Left ventricle myocardium superior (tissue), 1 donor: ENCODE measurements around the gene CLDND1. TPM values are rescaled to one million over a fixed set of nuclear protein-coding genes. Genes with fewer than 3 reads are reported as not detected.

ENCODE experiments used
- ATAC-seq: fragments of 200-7000 bp; cut with Tn5 transposase; one replicate; pipeline ENCODE4 v1.9.1; 2020; ENCODE audit warnings: mild to moderate bottlenecking, moderate library complexity
- DNase-seq: peaks from one replicate; pipeline ENCODE4 v3.0.0-alpha.2; 2020
- intact Hi-C: fragments of 100-400 bp; cut with micrococcal nuclease; formaldehyde crosslinking; loops from one replicate; pipeline ENCODE4 v1.11.0; 2022
- total RNA-seq: library from RNA; stranded (reverse); fragmentation: NEBNext Ultra II Directional; extraction: Animal tissue kit (Norgen Biotek cat#: 25700); gene quantifications from one replicate; pipeline ENCODE4 v1.2.1, GENCODE V29; 2021
- donor health status: DM: no; HTN: yes; CAD: no; lungs with severe emphysema.

Gene CLDND1
- total RNA-seq, 1 donor from 2014 or later, result 75.6 TPM

DNA sequence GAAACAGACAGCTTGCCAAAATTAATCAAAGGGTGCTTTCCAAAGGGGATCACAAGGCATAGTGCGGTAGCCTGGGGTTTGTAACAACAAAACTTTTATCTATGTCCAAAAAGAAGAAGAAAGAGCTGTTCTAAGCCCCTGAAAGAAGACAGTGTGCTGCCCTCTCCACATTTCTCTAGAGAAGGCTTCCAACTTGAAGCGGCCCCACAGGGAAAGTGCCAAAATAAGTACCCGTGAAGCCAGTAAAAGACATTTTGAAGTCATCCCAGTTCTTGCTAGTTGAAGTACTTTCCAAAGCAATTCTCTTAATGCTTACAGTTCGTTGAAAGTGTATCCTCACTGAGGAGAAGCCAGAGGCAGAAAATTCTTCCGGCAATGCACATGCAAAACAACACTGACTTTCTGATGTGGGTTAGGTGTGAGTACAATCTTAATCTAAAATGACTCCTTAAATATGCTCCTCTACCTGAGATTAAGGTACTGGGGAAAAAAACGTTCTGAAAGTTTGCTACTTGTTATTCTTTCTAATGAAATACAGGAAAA is 30.4 kb upstream of the CLDND1 start:
- intact Hi-C loops, result no loop called here
- no peak for ATAC-seq
- DNase-seq, result no peak

DNA sequence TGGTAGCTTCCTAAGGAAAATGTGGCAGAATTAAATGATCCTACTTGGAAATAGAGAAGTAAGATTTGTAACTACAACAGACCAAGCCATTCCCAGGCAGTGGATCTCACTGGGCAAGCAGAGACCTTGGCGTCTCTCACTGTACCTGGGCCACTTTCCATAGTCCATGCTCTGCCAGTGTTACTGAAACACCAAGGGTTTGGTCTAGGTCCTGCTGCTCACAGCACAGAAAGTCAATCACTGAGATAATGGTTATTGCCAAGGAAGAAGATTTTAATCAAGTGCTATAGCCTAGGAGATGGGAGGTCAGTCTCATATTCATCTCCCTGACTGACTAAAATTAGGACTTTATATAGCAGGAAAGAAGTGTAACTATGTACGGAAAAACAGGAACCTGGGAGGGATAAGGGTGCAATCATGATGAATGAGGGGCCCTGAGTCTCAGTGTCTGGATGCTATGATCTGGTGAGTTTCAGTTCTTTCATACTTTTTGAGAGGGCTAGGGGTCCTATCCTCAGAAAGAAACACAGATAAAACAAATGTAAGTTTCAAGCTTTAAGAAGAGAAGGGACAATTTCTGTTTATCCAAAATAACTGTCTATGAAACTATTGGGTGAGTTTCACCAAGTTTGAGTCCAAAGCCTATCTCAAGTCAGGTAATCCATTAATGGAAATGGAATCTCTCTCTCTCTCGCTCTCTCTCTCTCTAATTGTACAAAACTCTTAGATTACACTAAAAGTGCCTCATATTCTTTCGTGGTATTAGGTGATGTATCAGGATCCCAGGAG is 29.7 kb upstream of the CLDND1 start:
- DNase-seq (no peak), ATAC-seq (no peak)
- intact Hi-C loops, result no loop called here

DNA sequence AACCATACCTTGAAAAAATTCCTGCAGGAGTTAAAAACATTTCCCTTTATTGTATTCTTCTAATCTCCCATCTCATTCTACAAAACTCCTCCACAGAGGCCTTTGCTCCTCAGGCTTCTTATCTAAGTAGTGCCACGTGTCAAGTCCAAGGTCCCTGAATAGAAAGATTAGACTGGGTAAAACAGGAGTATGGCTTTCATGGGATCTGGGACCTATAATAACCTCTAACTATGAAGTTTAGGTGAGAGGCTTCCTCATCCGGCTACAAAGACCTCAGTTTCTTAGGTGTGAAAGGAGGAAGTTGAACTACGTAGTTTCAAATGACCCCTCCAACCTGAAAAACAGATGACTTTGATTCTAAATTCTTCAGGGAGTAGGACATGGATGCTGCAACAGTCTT is 29.1 kb upstream of the CLDND1 start:
- intact Hi-C loops, result no loop called here
- DNase-seq (no peak), ATAC-seq (no peak)

GRCh38 chr3:98551236-98551635 is 28.5 kb upstream of the CLDND1 start:
- intact Hi-C loops, result no loop called here
- no peak for DNase-seq
- ATAC-seq, result no peak

DNA sequence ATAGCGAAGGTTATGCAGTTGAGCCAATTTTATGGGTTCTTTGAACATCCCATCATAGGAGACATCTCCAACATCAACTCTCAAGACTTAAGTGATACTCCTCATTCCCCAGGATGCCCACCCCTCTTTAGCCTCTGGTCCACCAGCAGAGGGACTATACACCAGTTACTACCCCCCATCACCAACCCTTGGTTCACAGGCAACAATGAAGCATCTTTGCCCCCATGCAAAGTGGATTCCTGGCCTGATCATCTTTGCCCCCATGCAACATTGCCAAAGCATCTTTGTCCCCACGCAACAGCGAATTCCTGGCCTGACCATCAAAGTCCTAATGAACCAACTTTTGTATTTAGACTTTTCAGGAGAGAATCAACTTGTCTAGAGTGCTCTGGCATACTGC is 28.1 kb upstream of the CLDND1 start:
- intact Hi-C loops, result no loop called here
- DNase-seq, result no peak
- ATAC-seq, result no peak

- DNase-seq (no peak), ATAC-seq (no peak)
- intact Hi-C loops, result no loop called here
These were observed 25.8 kb upstream of the CLDND1 start for GRCh38 chr3:98548544-98548943.

GRCh38 chr3:98545940-98546339 is 23.2 kb upstream of the CLDND1 start:
- ATAC-seq, result no peak
- intact Hi-C loops, result no loop called here
- DNase-seq, result no peak

- ATAC-seq, result no peak
- intact Hi-C loops, result no loop called here
- no peak for DNase-seq
These were observed 19.9 kb upstream of the CLDND1 start for GRCh38 chr3:98542623-98543022.

GRCh38 chr3:98541695-98542094 is 19.0 kb upstream of the CLDND1 start:
- ATAC-seq (no peak), DNase-seq (no peak)
- intact Hi-C loops, result no loop called here

DNA sequence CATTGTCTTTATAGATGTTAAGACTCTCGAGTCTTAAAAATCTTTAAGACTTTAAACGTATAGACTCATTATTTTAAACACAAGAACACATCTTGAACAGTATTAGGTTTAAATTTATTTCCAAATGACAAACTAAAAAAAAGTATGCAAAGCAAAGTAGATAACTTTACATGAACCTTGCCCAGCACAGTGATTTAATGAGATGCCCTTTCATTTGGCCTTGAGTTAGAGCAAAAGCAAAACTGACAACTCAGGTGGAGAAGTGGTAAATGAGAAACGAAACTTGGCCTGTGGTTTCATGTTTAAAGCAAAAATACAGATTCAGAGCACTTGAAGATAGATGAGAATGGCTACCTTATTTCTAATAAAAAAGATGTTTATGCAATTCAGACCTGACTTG is 17.6 kb upstream of the CLDND1 start:
- intact Hi-C loops, result no loop called here
- ATAC-seq (no peak), DNase-seq (no peak)

- ATAC-seq (no peak), DNase-seq (no peak)
- intact Hi-C loops, result no loop called here
These were observed 13.8 kb upstream of the CLDND1 start for GRCh38 chr3:98536456-98537017.

- no peak for DNase-seq
These were observed 12.0 kb upstream of the CLDND1 start for GRCh38 chr3:98534734-98535133.

DNA sequence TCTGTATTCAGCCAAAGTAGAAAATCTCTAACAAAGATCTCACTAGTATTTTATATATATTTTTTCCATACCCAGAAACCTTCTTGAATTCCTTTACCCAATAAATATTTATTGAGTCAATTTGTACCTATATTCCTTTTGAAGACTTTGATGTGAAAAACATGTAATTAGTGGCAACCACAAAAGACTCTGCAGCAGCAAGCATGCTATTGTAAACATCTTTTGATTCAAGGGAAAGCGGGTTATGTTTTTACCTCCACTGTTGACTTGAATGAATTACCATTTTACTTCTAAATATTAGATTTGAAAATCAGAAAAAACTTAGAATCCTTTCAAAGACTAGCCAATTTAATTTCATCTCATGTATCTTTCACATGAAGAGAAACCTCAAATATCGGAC is 11.5 kb upstream of the CLDND1 start:
- intact Hi-C loops, result no loop called here
- no peak for DNase-seq
- ATAC-seq, result no peak

More at GRCh38 chr3:98534734-98535133, 12.0 kb upstream of the CLDND1 start:
- intact Hi-C loops, result no loop called here
- no peak for ATAC-seq

DNA sequence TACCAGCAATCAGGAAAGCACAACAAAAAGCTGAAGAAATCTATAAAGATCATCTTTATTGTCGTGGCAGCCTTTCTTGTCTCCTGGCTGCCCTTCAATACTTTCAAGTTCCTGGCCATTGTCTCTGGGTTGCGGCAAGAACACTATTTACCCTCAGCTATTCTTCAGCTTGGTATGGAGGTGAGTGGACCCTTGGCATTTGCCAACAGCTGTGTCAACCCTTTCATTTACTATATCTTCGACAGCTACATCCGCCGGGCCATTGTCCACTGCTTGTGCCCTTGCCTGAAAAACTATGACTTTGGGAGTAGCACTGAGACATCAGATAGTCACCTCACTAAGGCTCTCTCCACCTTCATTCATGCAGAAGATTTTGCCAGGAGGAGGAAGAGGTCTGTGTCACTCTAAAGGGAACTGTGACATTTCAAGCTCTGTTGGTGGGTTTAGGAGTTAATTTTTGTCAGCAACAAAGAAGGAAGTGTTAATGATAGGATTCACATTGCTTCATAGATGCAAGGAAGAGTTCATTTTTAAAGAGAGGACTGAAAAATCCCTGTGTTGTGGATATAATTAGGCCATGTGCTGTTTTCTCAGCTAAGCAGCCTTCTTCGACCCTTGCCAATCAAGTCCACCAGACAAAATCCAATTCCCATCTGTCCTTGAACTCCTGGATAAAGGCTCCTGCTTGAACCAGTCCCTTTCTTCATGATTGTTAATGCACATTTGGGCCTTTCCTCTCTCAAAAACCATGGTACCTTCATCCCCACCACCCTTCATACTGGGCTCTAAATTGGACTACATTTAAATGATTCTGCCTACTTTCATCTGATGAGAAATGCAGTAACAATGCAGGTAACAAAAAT is 10.2 kb upstream of the CLDND1 start:
- intact Hi-C loops, result no loop called here
- DNase-seq (no peak), ATAC-seq (no peak)

DNA sequence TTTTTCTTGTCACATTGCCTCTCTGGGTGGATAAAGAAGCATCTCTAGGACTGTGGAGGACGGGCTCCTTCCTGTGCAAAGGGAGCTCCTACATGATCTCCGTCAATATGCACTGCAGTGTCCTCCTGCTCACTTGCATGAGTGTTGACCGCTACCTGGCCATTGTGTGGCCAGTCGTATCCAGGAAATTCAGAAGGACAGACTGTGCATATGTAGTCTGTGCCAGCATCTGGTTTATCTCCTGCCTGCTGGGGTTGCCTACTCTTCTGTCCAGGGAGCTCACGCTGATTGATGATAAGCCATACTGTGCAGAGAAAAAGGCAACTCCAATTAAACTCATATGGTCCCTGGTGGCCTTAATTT is 9.6 kb upstream of the CLDND1 start:
- DNase-seq (no peak), ATAC-seq (no peak)
- intact Hi-C loops, result no loop called here

- no peak for ATAC-seq
- intact Hi-C loops, result no loop called here
These were observed 9.0 kb upstream of the CLDND1 start, which contains the start of gene GPR15 for GRCh38 chr3:98531622-98532274. GPR15 (plus strand) TSS chr3:98531978; CDS start chr3:98532034, 56 bp downstream.

DNA sequence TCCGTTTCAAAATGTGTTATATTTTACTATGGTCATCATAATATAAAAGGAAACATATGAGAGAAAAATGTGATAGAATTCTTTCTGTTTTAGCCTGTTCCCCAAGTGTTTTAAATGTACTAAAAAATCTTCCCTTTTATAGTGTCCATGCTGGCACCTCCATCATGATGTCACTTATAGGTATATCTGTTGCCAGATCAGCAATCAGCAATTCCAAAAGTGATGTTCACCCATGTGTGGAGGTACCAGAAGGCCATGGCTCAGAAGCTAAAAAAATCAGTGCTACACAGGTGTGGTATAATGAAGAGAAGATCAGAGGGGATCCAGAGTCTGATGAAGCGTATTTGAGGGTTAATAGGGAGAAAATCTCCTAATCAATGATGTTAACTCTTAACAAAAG is 8.0 kb upstream of the CLDND1 start:
- intact Hi-C loops, result no loop called here
- ATAC-seq (no peak), DNase-seq (no peak)

More at GRCh38 chr3:98531622-98532274, 9.0 kb upstream of the CLDND1 start, which contains the start of gene GPR15:
- DNase-seq, result no peak

DNA sequence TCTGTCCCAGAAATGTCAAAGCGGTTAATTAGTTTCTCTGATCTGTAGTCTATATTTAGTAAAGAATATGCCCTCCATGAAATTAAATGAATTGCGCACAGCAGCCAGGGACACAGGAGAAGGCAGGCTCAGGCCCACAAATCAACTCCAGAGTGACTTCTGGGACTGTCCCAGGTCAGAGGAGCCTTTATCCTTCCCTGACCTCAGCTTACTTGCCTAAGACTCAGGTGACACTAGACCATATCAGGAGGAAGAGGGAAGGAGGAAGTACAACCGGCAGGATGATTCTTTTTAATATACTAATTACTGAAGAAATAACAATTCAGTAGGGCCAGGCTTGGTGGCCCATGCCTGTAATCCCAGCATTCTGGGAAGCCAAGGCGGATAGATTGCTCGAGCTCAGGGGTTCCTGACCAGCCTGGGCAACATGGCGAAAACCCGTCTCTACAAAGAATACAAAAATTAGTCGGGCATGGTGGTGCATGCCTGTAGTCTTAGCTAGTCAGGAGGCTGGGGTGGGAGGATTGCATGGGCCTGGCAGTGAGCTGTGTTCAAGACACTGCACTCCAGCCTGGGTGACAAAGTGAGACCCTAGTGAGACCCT is 7.3 kb upstream of the CLDND1 start:
- ATAC-seq, result no peak
- DNase-seq, result no peak
- intact Hi-C loops, result no loop called here
